GM19463 (cell line): ENCODE measurements around the gene INPP4A.

Experiments used
- ATAC-seq: cut with Tn5 transposase; IDR thresholded peaks from one replicate; pipeline ENCODE4 v1.9.1; 2021; ENCODE audit warnings: mild to moderate bottlenecking, moderate library complexity; ENCODE audit not compliant: unreplicated experiment

Gene INPP4A

GRCh38 chr2:98473995-98474780 is 29.5 kb downstream of the INPP4A start:
- ATAC-seq = peak; percentile 31

DNA sequence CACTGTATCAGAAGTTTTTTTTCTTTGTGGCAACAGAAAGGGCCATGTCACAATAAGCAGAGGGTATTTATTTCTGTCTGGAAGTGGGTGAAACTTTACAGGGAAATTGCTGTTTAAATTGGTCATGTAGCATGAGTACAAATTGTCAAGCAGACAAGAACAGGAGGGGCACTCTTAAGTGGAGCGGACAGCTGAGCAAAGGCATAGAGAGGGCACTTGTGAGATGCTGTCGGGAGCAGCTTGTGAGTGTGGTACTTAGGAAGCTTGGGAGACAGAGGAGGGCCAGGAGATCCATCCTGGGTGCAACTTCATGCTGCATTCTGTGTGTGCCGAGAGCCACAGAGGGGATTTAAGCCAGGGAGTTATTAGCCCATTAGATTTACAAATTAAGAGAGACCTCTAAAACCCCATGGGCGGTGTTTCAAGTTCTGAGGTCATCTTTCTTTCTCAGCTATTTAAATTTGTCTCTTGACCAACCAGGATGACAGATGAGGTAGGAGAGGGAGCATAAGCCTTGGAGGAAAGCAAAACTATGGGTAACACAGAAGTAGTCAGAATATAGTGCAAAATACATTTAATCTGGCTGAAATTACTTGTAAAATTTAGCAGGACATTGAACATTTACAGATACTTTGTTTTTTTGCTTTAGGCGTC is 30.4 kb downstream of the INPP4A start:
- ATAC-seq = no peak

- peak; percentile 35 for ATAC-seq
Measured at GRCh38 chr2:98476192-98476868, 31.7 kb downstream of the INPP4A start.

DNA sequence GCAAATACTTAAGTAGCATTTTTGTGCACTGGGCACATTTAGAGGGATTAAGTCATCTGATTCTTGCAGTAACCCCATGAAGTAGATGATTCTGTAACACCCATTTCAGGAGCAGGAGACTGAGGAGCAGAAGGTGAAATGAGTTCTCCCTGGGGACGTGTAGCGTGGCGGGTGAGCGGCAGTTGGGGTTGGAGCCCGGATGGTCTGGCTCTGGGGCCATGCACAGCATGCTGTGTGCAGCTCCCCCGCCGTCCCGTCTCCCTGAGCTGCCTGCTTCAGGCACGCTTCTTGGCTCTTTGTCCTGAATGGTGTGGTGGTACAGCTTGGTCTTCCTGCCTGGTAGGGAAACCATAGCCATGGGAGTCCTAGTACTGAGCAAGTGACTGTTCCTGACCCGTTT is 32.4 kb downstream of the INPP4A start:
- no peak for ATAC-seq

GRCh38 chr2:98477506-98477905 is 32.8 kb downstream of the INPP4A start:
- no peak for ATAC-seq

DNA sequence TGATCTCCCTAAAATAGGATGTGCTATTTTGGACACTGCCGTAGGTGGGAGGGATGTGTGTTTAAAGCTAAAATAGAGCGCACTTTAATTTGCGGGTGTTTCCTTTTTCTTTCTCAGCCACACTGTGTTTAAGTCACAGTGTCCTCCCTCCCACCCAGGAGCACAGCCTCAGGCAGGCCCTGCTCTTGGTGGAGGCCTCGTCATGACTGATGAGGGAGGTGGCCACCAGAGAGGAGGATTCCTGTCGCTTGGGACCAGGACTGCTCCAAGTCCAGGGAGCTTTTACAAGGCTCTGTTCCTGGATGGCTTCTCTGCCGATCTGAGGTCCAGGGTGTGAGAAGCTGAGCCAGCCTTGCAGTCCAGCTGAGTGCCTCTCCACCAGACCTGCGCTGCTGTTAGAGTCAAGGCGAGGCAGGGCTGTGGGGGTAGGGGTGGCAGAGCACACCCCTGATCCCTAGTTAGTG is 33.5 kb downstream of the INPP4A start:
- ATAC-seq = no peak

DNA sequence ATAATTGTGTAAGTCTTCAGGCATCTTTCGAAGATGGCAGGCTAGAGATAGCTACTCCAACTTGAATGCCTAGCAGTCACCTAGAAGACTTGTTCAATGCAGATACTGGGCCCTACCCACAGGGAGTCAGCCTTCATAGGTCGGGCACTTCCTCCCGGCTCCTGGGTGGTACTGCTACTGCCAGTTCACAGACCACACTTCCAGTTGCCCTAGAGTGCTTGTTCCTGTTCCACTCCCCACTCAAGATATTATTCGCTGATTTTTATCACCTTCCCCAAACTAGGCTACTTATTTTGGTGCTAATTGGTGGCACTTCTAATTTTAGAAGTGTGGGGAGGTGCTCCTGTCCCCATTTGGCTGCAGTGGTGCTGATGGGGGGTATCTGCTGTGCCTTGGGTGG is 34.2 kb downstream of the INPP4A start:
- ATAC-seq = no peak

GRCh38 chr2:98479371-98479770 is 34.7 kb downstream of the INPP4A start:
- ATAC-seq = no peak

DNA sequence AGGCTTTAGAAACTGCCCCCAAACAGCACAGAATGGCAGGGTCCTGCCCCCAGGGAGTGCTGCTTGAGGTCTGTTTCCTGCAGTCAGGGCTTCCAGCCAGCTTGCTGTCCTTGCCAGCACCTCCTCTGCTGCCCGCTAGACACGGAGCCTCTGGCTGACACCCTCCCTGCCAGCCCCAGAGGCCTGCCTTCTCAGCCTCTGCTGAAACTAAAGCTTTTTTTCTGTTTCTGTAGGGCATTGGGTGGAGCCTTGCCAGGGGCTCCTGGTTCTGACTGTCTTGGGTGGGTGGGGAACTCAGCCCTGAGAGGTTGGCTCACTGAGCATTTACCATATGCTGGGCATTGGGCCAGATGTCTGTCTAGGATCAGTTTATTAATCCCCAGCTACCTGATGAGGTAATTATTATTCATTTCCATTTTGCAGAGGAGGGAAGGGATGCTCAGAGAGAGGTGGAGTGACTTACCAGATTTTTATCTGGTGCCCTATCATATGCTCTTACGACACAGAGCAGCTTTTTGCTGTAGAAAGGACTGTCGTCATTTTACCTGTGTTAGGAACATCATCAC is 35.4 kb downstream of the INPP4A start:
- ATAC-seq = peak; percentile 45

GRCh38 chr2:98480598-98480997 is 35.9 kb downstream of the INPP4A start:
- no peak for ATAC-seq

- ATAC-seq = no peak
Measured at GRCh38 chr2:98482362-98482761, 37.7 kb downstream of the INPP4A start.

GRCh38 chr2:98483257-98483861 is 38.7 kb downstream of the INPP4A start:
- ATAC-seq = peak; percentile 57

GRCh38 chr2:98484121-98484557 is 39.5 kb downstream of the INPP4A start:
- ATAC-seq = no peak

DNA sequence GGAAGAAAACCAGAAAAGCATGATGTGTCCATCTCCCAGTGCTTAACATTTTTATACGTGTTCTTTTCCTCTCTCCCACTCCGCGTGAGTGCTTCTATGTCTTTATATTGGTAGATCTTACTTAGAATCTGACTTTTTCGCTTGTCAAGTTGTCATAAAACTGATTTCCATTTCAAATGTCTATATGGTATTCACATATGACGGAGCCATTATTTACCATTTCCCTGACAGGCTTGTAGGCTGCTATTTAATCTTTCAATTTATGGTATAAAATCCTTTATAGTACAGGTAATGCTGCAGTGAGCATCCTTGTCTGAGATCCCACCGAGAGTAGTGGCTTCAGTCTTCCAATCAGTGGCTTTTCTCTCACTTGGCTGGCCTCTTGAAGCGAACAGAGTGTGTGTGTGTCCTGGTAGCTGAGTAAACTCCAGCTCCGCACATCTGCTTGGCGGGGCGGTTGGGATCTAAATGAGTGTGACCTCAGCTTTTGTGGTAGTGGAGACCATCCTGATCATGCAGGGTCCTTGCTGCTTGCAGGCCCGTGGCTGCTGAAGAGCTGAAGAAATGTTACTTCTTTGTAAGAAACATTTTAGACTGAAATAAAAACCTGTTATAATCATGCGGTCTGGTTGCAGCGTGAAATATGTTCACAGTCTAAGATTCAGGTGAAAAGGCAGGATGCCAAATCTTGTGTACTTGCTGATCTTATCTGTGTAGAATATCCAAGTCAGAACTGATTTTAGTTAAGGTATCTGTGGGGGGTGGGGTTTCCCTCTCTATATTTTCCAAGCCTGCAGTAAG is 40.2 kb downstream of the INPP4A start:
- no peak for ATAC-seq

- ATAC-seq = no peak
Measured at GRCh38 chr2:98485453-98485755, 40.7 kb downstream of the INPP4A start.

DNA sequence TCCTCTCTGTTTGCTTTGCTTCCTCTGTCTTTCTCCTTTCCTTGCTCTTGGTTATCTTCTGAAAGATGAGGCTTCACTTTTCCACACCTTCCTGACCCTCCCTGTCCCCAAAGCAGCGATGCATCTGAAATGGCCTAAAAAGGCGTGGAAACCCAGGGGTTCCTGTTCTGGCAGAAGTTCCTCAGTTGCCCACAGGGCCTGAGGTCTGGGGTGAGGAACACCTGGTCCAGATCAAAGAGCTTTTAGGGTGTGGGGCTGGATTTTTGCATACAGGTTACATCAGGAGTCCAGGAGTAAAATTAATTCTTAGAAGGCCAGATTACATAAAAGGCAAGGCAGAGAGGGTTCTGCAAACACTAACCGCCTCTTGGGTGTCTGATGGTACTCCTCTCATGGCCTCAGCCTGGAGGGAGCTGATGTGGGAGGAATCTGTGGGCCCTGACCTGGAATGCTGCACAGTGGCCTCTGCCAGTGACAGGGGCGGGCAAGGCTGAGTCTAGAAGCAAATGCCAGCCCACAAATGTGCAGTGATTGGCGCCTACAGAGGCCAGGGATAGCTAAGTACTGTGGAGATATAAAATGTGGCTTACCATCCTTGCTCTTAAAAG is 41.8 kb downstream of the INPP4A start:
- no peak for ATAC-seq

- ATAC-seq = no peak
Measured at GRCh38 chr2:98487101-98487805, 42.6 kb downstream of the INPP4A start.

DNA sequence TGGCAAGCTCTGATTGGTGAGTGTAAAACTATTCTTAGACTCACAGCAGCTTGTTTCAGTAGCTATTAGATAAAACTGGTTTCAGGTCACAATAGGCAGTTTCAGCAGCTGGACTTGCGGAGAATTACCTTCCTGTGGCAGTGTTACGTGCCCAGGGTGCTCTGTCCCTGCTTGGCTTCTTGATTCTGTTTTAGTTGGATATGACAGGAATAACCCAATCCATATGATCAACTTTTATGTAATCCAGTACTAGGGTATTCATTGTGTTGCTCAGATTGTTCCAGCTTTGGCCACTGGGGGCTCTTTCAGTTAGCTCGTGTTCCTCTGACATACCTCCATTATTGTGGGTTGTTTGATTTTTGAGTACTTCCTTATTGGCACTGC is 43.1 kb downstream of the INPP4A start:
- peak; percentile 56 for ATAC-seq

GRCh38 chr2:98488252-98488651 is 43.6 kb downstream of the INPP4A start:
- ATAC-seq = no peak
